ENCODE measurements around the gene MAP3K1.

Gene MAP3K1

DNA sequence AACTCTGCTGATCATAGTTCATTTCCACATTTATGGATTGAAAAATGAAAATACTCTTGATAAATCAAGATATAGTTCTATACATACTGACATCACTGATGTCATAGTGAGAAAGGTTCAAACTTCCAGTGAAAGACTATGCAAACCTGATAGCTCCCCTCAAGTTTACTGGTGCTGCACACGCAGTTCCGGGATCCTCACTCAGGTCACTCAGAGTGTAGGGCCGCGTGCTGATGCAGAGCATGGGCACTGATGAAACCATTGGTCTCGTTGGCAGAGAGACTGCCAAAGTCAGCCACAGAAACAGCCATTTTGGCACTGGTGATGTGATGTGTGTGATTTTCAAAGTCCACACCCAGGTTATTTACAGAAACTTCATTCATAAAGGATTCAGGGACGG, 107.6 kb downstream of the MAP3K1 start:
- TF ChIP-seq ZNF274 (IDR thresholded peaks at IDR 0.05; ENCODE audit: low read depth, low read length): no peak
- H3K4me3 ChIP-seq (ENCODE audit: low read length): no peak overlapping the region

DNA sequence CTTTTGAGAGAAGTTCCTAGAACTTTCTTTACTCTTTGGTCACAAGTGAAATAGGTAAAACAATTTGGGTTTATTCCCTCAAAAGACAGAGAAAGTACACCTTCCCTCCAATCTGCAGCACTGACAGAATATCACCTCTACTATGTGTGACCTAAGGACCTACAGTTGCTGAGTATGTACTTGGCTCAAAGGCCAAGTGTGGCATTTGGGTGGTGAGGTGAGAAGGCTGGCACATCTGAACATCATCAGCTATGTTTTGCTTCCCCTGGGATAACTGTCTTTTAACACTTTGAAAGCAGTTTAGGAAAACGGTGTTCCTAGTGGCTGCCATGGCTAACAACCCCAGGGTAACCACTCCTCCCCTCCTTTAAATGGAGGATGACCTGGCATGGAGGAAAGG, 119.0 kb downstream of the MAP3K1 start:
- H3K4me3 ChIP-seq (ENCODE audit: low read length): no peak overlapping the region
- no peak for TF ChIP-seq ZNF274 (IDR thresholded peaks at IDR 0.05; ENCODE audit: low read depth, low read length)

DNA sequence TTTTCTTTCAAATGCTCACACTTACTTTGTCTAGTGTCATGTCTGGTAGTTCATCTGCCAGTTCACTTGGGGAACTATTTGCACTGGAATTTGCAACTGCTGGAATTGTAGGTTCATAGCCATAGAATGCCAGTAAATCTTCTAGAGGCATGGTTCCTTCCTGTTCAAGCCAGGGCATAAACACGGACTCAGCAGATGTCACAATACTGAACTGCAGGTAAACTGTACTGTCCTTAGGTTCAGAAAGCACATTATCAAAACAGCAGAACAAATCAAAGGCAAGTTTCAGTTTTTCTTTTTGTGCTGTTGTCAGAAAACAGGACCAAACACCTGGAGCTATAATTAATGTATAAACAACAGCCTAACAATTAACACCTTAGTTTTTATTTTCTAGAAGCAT, 123.5 kb downstream of the MAP3K1 start:
- H3K4me3 ChIP-seq (ENCODE audit: low read length): no peak overlapping the region
- no peak for TF ChIP-seq ZNF274 (IDR thresholded peaks at IDR 0.05; ENCODE audit: low read depth, low read length)

DNA sequence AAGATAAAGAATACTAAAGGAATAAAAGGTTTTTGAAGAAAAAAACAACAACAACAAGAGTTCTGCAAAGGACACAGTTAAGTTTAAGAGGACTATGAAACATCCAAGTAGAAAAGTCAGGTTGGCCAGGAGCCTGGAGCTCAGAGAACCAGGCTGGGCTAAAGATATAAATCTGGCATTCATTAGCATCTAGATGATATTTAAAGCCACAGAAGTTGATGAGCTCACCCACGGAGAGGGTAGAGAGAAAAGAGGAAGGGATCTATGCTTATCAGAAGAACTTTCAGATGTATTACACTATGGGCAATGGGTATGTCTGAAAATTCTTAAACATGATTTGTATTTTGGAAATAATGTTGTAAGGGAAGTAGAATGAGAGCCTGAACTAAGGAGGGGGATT, 126.6 kb downstream of the MAP3K1 start:
- no peak for TF ChIP-seq ZNF274 (IDR thresholded peaks at IDR 0.05; ENCODE audit: low read depth, low read length)

More for the DNA sequence above, 126.6 kb downstream of the MAP3K1 start:
- no peak overlapping the region for H3K4me3 ChIP-seq (ENCODE audit: low read length)

Data from GM08714 (cell line).